NCI-H345 treated with DMSO at 0.1 percent for 48 hours (cell line): ENCODE results near the gene MYH14.
"Not testable (repeated sequence)": the region's sequence is repeated elsewhere in the genome, so short reads cannot be mapped to it uniquely, and the experiment has no call there.

Experiments used
- DNase-seq: peaks from one replicate; lab custom pipeline; 2025; ENCODE audit not compliant: unreplicated experiment; lab: John Stamatoyannopoulos, UW

The MYH14 gene

GRCh38 chr19:50315773-50316448 is 112.5 kb downstream of the MYH14 start:
- DNase-seq = no peak

- DNase-seq = no peak
Observed at GRCh38 chr19:50317115-50317514, 113.7 kb downstream of the MYH14 start.

- no peak for DNase-seq
Observed at GRCh38 chr19:50318438-50318837, 115.0 kb downstream of the MYH14 start.

DNA sequence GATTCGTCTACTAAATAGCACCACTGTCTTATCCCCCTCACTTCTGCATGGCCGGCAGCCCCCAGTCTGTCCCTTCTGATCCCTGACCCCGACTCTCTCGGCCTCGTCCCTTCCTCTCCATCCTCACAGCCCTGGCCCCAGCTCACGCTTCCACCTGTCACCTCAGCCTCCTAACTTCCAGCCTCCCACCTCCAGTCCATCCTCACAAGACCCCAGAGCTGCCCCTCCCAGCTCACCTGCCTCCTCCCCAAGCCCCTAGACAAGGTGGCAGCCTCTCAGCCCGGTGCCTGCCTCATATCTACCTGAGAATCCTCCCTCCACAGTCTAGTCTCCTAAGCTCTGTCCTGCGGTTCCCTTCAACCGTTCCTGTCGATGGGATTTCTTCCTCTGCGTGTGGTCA is 115.7 kb downstream of the MYH14 start:
- DNase-seq = no peak

DNA sequence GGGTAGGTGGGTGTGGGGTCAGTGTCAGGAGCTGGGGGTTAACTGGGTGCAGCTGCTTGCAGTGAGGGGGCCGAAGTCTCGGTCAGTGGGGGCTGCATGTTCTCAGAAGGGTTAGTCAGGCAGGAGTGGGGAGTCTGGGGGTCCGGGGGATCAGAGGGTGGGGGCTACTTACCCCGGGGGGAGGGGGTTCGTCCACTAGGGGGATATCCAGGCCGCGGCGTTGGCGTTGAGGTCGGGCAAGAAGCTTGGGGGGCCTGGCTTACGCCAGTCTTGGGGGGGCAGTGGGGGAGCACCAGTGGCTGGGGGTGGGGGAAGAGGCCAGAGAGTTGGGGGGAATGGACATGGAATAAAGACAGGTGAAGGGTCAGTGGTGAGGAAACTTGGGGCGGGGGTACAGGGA is 116.6 kb downstream of the MYH14 start:
- DNase-seq = no peak

DNA sequence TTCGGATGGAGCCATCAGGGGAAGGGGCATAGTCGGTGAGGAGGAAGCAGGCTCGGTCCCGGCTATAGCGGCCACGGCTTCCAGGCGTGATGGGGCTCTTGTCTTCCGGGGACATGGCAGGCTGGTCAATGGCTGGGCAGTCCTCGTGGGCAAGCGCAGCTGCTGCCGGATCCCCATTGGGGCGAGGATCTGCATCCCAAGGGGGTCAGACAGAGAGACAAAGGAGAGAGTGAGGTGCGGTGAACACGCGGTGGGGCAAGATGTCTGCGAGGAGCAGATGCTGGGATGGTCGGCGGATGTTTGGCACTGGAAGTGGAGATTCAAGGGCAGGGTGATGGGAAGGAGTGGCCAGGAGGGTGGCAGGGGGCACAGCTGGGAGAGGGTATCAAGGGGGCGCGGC is 117.2 kb downstream of the MYH14 start:
- no peak for DNase-seq

- DNase-seq = no peak
Observed at GRCh38 chr19:50321831-50322230, 118.4 kb downstream of the MYH14 start.

- DNase-seq = no peak
Observed at GRCh38 chr19:50322234-50322633, 118.8 kb downstream of the MYH14 start.

DNA sequence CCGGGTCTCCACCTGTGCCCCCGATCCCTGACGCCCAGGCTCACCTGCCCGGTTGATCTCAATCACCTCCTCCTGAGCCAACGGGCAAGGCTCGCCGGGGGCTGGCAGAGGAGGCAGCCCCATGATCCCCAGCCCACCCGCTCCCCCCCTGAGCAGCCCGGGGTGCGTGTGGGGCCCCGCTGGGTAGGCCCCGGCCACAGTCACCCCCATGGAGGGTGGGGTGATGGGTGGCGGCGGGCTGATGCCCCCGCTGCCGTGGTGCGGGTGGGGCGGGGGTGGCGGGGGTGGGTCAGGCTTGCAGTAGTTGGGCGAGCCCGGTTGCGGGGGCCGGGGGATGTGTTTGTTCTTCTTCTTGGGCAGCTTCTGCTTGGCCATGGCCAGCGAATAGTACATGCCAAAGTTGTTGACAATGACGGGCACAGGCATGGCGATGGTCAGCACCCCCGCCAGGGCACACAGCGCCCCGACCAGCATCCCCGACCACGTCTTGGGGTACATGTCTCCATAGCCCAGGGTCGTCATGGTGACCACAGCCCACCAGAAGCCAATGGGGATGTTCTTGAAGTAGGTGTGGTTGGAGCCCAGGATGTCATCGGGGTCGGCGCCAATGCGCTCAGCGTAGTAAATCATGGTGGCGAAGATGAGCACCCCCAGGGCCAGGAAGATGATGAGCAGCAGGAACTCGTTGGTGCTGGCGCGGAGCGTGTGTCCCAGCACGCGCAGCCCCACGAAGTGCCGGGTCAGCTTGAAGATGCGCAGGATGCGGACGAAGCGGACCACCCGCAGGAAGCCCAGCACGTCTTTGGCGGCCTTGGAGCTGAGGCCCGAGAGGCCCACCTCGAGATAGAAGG is 119.7 kb downstream of the MYH14 start:
- DNase-seq = no peak

DNA sequence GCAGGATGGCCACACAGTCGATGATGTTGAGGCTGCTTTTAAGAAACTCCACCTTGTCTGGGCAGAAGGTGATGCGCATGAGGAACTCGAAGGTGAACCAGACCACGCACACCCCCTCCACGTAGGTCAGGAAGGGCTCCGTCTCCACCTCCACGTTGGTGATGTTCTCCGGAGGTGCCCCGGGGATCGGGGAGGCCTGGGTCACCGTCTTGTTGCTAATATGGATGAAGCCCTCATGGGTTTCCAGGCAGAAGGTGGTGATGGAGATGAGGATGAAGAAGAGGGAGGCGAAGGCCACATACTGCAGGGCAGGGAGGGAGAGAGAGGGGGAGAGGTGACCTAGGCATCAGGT is 120.3 kb downstream of the MYH14 start:
- DNase-seq = no peak

- DNase-seq = no peak
Observed at GRCh38 chr19:50324331-50324730, 120.9 kb downstream of the MYH14 start.

- peak; percentile 59 for DNase-seq
Observed at GRCh38 chr19:50325310-50326100, 122.1 kb downstream of the MYH14 start.

DNA sequence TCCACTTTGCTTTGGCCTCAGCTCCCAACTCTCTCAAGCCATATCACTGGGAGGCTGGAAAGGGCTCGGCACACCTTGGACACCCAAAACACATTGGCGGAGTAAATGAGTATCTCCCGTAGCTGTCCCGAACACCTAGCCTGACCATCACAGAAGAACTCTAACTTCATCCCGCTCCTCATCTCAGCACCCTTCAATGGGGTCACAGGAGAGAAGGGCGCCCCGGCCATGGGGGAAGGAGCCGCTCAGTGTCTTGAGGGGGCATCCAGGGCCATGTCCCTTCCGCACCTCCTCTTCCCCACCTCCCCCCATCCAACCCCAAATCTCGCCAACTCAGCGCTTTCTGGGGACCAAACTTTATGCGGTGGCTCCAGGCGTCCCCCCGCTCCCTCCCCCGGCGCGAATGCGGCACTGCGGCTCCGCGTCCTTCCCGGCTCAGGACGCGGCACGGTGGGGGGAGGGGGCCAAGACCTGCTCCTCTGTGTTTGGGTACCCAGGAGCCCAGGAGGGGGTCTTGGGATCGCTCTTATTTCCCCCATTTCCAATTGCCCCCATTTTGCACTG is 122.8 kb downstream of the MYH14 start:
- DNase-seq = no peak

GRCh38 chr19:50327013-50327412 is 123.6 kb downstream of the MYH14 start:
- DNase-seq = no peak

DNA sequence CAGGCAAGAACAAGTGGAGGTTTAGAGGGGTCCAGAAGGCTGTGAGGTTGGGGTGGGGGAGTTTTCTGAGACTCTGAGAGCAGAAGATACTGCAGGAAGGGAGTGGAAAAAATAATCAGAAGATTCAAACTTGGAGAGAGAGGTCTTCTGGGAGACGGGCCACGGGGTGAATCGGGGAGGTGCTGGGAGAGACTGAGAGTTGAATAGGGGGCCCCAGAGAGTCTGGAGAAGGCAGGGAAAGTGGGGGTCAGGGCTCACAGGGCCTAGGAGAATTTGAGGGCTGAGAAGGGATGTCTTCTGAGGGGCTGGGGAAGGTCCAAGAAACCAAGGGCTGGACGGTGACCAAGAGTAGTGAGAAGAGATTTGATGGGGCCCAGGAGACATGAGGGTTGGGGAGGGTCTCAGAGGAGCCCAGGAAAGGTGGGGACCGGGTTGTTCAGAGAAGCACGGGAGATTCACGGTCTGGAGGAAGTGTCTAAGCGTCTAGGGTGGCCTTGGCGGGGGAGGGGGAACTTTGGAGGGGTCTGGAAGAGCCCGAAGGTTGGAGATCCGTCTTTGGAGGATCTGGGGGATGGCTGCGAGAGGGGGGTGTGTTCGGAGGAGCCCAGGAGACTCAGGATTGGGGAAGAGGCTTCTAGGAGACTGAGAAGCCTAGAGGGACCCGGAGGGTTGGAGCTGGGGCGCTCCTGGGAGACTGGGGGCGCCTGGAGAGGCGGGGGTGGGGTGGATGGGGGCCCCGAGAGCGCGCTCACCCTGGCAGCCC is 124.2 kb downstream of the MYH14 start:
- DNase-seq = no peak

DNA sequence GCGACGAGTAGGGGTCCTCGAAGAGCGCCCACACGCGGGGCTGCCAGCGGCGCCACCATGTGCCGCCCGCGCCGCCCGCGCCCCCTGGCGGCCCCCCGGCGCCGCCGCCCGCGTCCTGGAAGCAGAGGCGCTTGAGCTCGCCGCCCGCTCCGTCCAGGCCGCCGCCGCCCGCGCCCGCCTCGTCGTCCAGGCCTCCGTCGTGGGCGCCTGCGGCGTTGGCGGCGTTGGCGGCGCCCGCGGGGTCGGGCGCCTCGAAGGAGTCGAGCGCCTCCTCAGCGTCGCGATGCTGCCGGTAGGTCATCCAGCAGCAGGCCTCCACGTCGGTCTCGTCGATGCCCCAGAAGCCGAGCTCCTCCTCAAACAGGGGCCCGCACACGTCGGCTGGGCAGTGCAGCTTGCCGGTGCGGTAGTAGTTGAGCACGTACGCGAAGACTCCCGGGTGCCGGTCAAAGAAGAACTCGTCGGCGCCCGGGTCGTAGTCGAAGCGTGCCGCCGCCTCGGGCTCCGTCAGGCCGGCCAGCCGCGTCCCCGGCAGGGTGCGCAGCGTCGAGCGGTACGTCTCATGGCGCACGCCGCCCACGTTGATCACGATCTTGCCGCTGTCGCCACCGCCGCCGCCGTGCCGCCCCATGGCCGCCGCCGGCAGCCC is 124.9 kb downstream of the MYH14 start:
- DNase-seq = no peak

- DNase-seq = no peak
Observed at GRCh38 chr19:50328873-50329145, 125.4 kb downstream of the MYH14 start.

GRCh38 chr19:50329146-50329925 is 125.9 kb downstream of the MYH14 start, which contains the start of gene KCNC3:
Gene KCNC3 (minus strand): TSS chr19:50329377. CDS start chr19:50329082, 295 bp downstream.
- peak; percentile 97 for DNase-seq

DNA sequence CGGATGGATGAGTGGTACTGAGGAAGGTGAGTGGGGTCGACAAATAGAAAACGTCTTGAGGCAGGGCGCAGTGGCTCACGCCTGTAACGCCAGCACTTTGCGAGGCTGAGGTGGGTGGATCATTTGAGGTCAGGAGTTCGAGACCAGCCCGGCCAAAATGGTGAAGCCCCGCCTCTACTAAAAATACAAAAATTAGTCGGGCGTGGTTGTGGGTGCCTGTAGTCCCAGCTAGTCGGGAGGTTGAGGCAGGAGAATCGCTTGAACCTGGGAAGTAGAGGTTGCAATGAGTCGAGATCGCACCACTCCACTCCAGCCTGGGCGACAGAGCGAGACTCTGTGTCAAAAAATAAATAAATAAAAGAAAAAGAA is 126.5 kb downstream of the MYH14 start:
- not testable (repeated sequence) for DNase-seq
